ENCODE results near the gene SYNM. TPM values are rescaled to one million over a fixed set of nuclear protein-coding genes. Genes with fewer than 3 reads are reported as not detected.

SYNM gene
- total and polyA plus RNA-seq, 2 donors from 2014 or later = 4.5 to 23.2 TPM

DNA sequence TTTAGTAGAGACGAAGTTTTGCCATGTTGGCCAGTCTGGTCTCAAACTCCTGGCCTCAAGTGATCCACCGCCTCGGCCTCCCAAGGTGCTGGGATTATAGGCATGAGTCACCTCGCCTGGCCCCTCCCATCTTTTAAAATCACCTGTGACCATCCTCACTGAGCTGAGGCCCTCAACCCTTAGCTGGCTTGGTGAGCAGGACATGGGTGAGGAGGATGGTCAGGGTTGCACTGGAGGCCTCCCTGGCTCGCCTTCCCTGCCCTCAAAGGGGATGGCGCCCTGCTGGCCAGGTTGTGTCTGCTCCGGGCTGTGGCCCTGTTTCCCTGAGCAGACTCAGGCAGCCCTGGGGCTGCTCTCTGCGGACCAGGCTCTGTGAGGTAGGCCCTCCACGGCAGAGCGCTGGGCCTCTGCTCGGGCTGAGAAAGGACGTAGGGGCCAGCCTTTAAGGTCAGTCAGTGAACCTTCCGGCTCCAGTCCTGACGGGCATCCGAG, 33.7 kb downstream of the SYNM start:
- Histone ChIP-seq H3K27ac (ENCODE audit: low read depth in 2 of 2, low read length in 2 of 2) (no peak overlapping the region), H3K4me1 (ENCODE audit: control insufficient read depth in 2 of 3, insufficient read depth in 2 of 3, low read depth in 1 of 3, low read length in 3 of 3) (no peaks in the 10 kb centered on the region), H3K9ac (ENCODE audit: low read length in 3 of 3) (no peak overlapping the region), H3K27me3 (ENCODE audit: control insufficient read depth, insufficient read depth, low read length) (no peaks in the 10 kb centered on the region), H3K36me3 (ENCODE audit: control insufficient read depth in 2 of 3, insufficient read depth in 3 of 3, low read length in 3 of 3) (peaks cover 0 to 7% (median 3%) of the 10 kb centered on the region in 3 donors), H3K9me3 (ENCODE audit: control insufficient read depth in 2 of 3, insufficient read depth in 1 of 3, low read length in 3 of 3) (no peaks in the 10 kb centered on the region), H3K4me3 (ENCODE audit: low read length in 3 of 3) (no peak overlapping the region)
- no peak for DNase-seq
- no peak for FAIRE-seq
- no peak for TF ChIP-seq CTCF (IDR thresholded peaks at IDR 0.05; ENCODE audit: borderline replicate concordance, extremely low read depth, insufficient read depth)
- intact Hi-C loops (cut with DNase I) = no loop called here

- FAIRE-seq = no peak
- no peak for DNase-seq
- intact Hi-C loops (cut with DNase I) = no loop called here
- TF ChIP-seq CTCF (IDR thresholded peaks at IDR 0.05; ENCODE audit: borderline replicate concordance, extremely low read depth, insufficient read depth) = no peak
- Histone ChIP-seq H3K4me1 (ENCODE audit: control insufficient read depth in 2 of 3, insufficient read depth in 2 of 3, low read depth in 1 of 3, low read length in 3 of 3) (no peaks in the 10 kb centered on the region), H3K9ac (ENCODE audit: low read length in 3 of 3) (no peak overlapping the region), H3K9me3 (ENCODE audit: control insufficient read depth in 2 of 3, insufficient read depth in 1 of 3, low read length in 3 of 3) (no peaks in the 10 kb centered on the region), H3K36me3 (ENCODE audit: control insufficient read depth in 2 of 3, insufficient read depth in 3 of 3, low read length in 3 of 3) (peaks cover 0 to 7% (median 3%) of the 10 kb centered on the region in 3 donors), H3K27me3 (ENCODE audit: control insufficient read depth, insufficient read depth, low read length) (no peaks in the 10 kb centered on the region), H3K27ac (ENCODE audit: low read depth in 2 of 2, low read length in 2 of 2) (no peak overlapping the region), H3K4me3 (ENCODE audit: low read length in 3 of 3) (no peak overlapping the region)
These were observed 34.4 kb downstream of the SYNM start for GRCh38 chr15:99139276-99139675.

DNA sequence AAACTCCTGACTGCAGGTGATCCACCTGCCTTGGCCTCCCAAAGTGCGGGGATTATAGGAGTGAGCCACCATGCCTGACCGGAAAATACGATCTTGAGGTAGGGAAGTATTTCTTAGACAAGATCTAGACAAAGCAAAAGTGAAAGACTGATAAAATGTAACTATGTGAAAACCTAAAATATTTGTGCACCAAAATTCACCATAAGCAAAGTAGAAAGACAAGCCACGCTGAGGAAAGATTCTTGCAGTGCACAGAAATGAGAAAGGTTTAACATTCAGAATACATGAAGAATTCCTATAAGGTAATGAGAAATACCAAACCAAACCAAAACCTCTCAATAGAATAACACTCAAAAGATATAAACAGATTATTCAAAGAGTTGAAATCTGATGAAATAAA, 35.7 kb downstream of the SYNM start:
- Histone ChIP-seq H3K9ac (ENCODE audit: low read length in 3 of 3) (no peak overlapping the region), H3K4me1 (ENCODE audit: control insufficient read depth in 2 of 3, insufficient read depth in 2 of 3, low read depth in 1 of 3, low read length in 3 of 3) (no peaks in the 10 kb centered on the region), H3K27ac (ENCODE audit: low read depth in 2 of 2, low read length in 2 of 2) (no peak overlapping the region), H3K9me3 (ENCODE audit: control insufficient read depth in 2 of 3, insufficient read depth in 1 of 3, low read length in 3 of 3) (no peaks in the 10 kb centered on the region), H3K36me3 (ENCODE audit: control insufficient read depth in 2 of 3, insufficient read depth in 3 of 3, low read length in 3 of 3) (peaks cover 0 to 7% (median 3%) of the 10 kb centered on the region in 3 donors), H3K27me3 (ENCODE audit: control insufficient read depth, insufficient read depth, low read length) (no peaks in the 10 kb centered on the region), H3K4me3 (ENCODE audit: low read length in 3 of 3) (no peak overlapping the region)
- TF ChIP-seq CTCF (IDR thresholded peaks at IDR 0.05; ENCODE audit: borderline replicate concordance, extremely low read depth, insufficient read depth) = no peak
- intact Hi-C loops (cut with DNase I) = no loop called here
- FAIRE-seq (no peak), DNase-seq (no peak)

GRCh38 chr15:99141943-99142342, 37.1 kb downstream of the SYNM start:
- Histone ChIP-seq H3K4me1 (ENCODE audit: control insufficient read depth in 2 of 3, insufficient read depth in 2 of 3, low read depth in 1 of 3, low read length in 3 of 3) (no peaks in the 10 kb centered on the region), H3K27ac (ENCODE audit: low read depth in 2 of 2, low read length in 2 of 2) (no peak overlapping the region), H3K9ac (ENCODE audit: low read length in 3 of 3) (no peak overlapping the region), H3K27me3 (ENCODE audit: control insufficient read depth, insufficient read depth, low read length) (no peaks in the 10 kb centered on the region), H3K36me3 (ENCODE audit: control insufficient read depth in 2 of 3, insufficient read depth in 3 of 3, low read length in 3 of 3) (peaks cover 0 to 3% (median 2%) of the 10 kb centered on the region in 3 donors), H3K4me3 (ENCODE audit: low read length in 3 of 3) (no peak overlapping the region), H3K9me3 (ENCODE audit: control insufficient read depth in 2 of 3, insufficient read depth in 1 of 3, low read length in 3 of 3) (no peaks in the 10 kb centered on the region)
- TF ChIP-seq CTCF (IDR thresholded peaks at IDR 0.05; ENCODE audit: borderline replicate concordance, extremely low read depth, insufficient read depth) = no peak
- FAIRE-seq (no peak), DNase-seq (no peak)
- intact Hi-C loops (cut with DNase I) = no loop called here

Data from kidney (tissue), 14 donors.